Mucosa of stomach (tissue), 1 donor: ENCODE measurements around the gene MIPOL1.
"Not testable (repeated sequence)": the region's sequence is repeated elsewhere in the genome, so short reads cannot be mapped to it uniquely, and the experiment has no call there.

Experiments used
- H3K27me3 ChIP-seq: one replicate; pipeline ENCODE4 v1.7.0; 2013; ENCODE audit warnings: mild to moderate bottlenecking, low read length; ENCODE audit not compliant: control insufficient read depth, insufficient read depth
- H3K36me3 ChIP-seq: one replicate; pipeline ENCODE4 v1.7.0; 2013; ENCODE audit warnings: low read length; ENCODE audit not compliant: control insufficient read depth, insufficient read depth
- H3K4me1 ChIP-seq: one replicate; pipeline ENCODE4 v1.7.0; 2013; ENCODE audit warnings: mild to moderate bottlenecking, low read length; ENCODE audit not compliant: control insufficient read depth, insufficient read depth
- H3K4me3 ChIP-seq: one replicate; pipeline ENCODE4 v1.7.0; 2013; ENCODE audit warnings: low read length
- H3K9ac ChIP-seq: one replicate; pipeline ENCODE4 v1.7.0; 2013; ENCODE audit warnings: mild to moderate bottlenecking, low read length, moderate library complexity
- H3K9me3 ChIP-seq: one replicate; pipeline ENCODE4 v1.7.0; 2013; ENCODE audit warnings: mild to moderate bottlenecking, low read length, moderate library complexity; ENCODE audit not compliant: control insufficient read depth
- donor health status: Pancreatic carcinoma.

The MIPOL1 gene

DNA sequence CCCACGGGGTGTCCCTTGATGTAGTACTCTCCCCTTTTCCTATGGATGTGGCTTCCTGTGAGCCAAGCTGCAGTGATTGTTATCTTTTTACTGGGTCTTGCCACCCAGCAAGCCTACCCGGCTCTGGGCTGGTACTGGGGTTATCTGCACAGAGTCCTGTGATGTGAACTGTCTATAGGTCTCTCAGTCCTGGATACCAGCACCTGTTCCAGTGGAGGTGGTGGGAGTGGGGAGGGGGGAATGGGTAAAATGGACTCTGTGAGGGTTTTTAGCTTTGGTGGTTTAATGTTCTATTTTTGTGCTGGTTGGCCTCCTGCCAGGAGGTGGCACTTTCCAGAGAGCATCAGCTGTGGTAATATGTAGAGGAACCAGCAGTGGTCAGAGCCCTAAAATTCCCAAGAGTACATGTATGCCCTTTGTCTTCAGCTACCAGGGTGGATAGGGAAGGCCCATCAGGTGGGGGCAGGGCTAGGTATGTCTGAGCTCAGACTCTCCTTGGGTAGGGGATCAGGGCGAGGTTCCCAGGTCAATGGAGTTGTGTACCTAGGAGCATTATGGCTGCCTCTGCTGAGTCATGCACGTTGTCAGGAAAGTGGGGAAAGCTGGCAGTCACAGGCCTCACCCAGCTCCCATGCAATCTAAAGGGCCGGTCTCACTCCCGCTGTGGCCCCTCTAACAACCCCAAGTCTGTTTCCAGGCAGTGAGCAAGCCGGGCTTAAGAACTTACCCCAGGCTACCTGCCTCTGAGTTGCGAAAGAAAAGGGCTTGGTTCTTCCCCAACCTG lies 199.6 kb downstream of the MIPOL1 start:
- not testable (repeated sequence) for H3K4me3 ChIP-seq, H3K27me3 ChIP-seq, H3K36me3 ChIP-seq, H3K9ac ChIP-seq, H3K4me1 ChIP-seq, H3K9me3 ChIP-seq

DNA sequence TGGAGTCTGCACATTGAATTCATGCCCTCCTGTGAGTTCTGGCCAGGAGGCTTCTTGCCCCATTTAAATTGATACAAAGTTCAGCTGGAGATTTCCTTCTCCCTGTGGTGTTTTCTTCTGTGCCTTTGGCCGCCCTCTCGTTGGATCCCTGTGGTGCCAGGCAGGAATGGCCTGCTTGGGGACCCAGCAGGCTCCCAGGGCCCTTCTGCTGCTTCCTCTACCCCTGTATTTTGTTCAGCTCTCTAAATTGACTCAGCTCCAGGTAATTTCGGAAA lies 200.1 kb downstream of the MIPOL1 start:
- no peak overlapping the region for H3K9ac ChIP-seq
- no peaks in the 10 kb centered on the region for H3K4me1 ChIP-seq
- no peaks in the 10 kb centered on the region for H3K9me3 ChIP-seq
- no peak overlapping the region for H3K4me3 ChIP-seq
- no peaks in the 10 kb centered on the region for H3K27me3 ChIP-seq
- H3K36me3 ChIP-seq = no peaks in the 10 kb centered on the region

DNA sequence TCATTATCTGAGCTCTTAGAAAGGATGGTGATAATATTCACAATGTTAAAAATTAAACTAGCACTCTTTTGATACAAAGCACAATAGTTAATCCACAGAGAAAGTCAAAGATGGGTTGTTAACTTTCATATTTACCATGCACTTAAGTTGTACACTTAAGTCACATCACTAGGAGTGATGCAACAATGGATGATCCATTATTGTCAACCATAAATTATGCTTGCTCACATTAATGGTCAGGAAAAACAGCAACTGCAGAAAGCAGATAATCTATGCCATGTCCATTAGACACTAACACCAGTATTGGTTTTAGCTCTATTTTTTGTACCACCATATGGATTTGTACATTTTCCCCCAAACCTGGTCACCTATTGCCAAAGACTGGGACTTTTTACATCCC lies 201.8 kb downstream of the MIPOL1 start:
- Histone ChIP-seq H3K4me3 (no peak overlapping the region), H3K4me1 (no peaks in the 10 kb centered on the region), H3K27me3 (no peaks in the 10 kb centered on the region), H3K9ac (no peak overlapping the region), H3K36me3 (no peaks in the 10 kb centered on the region), H3K9me3 (no peaks in the 10 kb centered on the region)

DNA sequence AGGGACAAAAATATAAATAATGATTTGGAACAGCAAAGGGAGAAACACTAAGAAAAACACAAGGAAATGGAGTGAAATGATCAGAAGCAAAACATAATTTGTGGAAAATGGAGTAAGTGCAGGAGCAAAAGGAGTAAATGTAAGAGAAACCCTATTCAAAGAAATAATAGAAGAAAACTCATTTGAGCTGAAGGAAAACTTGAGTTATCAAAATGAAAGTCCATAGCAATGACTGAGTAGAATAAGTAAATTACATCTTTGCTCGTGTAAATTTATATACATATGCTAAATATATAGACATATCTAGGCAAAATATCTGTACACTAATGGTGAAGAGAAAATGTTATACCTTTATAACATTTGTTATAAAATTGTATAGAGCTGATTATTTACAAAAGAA lies 203.4 kb downstream of the MIPOL1 start:
- Histone ChIP-seq H3K4me3 (no peak overlapping the region), H3K36me3 (no peaks in the 10 kb centered on the region), H3K4me1 (no peaks in the 10 kb centered on the region), H3K27me3 (no peaks in the 10 kb centered on the region), H3K9me3 (no peaks in the 10 kb centered on the region), H3K9ac (no peak overlapping the region)

DNA sequence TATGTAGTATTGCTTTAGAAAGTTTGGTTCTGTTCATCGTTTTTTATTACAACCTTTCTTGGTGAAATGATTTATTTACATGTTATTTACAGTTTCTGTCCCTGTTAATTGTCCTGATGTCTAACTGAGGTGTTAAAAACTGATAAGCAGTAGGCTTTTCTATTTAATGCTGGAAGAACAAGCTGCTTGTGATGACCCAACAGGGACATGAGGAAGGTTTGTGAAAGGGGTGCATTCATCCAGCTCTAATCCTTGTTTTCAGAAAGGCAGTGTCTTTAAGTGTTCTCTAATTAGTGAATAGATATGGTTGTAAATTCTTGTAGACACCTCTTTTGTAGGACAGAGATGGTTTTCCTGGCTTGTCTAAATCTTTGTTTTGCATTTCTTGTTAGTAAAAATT lies 205.9 kb downstream of the MIPOL1 start:
- H3K4me3 ChIP-seq = no peak overlapping the region
- H3K9me3 ChIP-seq = no peaks in the 10 kb centered on the region
- no peak overlapping the region for H3K9ac ChIP-seq
- no peaks in the 10 kb centered on the region for H3K27me3 ChIP-seq
- no peaks in the 10 kb centered on the region for H3K36me3 ChIP-seq
- H3K4me1 ChIP-seq = no peaks in the 10 kb centered on the region

DNA sequence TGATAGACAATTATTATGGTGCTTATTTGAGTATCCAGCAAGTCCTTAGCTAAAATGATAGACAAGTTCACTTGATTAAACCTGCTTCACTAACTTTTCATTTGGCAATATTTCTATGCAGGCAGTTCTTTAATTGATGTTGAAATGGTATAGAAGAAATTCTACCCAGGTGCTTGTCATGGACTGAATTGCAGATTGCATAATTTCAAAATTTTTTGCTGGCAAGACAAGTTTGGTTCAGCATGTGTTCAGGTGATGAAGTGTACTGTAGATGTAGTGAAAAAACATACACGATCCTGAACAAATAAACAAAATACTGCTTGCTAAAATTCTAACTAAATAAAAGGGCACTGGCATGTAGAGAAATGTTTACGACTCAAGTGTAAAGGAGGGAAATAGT lies 208.4 kb downstream of the MIPOL1 start:
- Histone ChIP-seq H3K27me3 (no peaks in the 10 kb centered on the region), H3K9me3 (no peaks in the 10 kb centered on the region), H3K4me3 (no peak overlapping the region), H3K36me3 (no peaks in the 10 kb centered on the region), H3K9ac (no peak overlapping the region), H3K4me1 (no peaks in the 10 kb centered on the region)

DNA sequence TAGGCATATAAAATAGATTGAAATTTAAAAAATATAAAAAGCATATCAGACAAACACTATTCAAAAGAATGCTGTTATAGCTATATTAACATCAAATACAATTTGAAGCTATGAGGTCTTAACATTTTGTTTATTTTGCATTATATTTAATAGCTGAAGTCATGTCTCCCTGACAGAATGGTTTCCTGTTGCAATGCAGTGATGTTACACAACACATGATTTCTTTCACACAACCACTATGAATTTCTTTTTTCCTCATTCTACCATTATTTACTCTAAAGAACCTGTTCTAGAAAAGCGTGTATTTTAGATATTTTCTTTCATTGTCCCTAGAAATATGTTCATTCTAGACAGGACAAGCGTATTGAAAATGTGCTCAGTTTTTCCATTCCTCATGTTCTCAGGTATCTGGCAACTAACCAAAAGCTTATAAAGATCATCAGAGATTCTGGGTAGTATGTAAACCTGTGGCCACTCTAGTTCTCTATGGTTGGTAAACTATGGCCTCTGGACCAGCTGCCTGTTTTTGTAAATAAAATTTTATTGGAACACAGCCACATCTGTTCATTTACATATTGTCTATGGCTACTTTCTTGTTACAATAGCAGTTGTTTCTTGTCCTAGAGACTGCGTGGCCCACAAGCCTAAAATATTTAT lies 213.5 kb downstream of the MIPOL1 start:
- Histone ChIP-seq H3K9me3 (no peaks in the 10 kb centered on the region), H3K27me3 (no peaks in the 10 kb centered on the region), H3K4me3 (no peak overlapping the region), H3K36me3 (no peaks in the 10 kb centered on the region), H3K9ac (no peak overlapping the region), H3K4me1 (no peaks in the 10 kb centered on the region)

DNA sequence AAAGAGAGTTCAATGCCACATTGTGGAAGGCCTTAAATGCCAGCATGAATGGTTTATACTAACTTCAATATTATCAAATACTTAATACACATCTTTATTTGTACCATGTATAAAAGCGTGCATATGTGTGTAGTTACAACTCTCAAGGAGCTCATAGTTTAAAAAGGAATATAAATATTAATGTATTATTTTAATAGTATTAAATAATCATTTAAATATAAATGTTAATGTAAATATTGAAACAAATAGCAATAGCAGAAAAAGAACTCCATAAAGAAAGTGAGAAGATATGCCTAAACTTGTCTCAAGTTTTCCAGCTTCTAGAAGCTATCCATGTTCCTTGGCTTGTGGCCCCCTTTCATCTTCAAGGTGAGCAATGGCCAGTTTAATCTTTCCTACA lies 215.3 kb downstream of the MIPOL1 start:
- Histone ChIP-seq H3K27me3 (no peaks in the 10 kb centered on the region), H3K9ac (no peak overlapping the region), H3K9me3 (no peaks in the 10 kb centered on the region), H3K4me1 (no peaks in the 10 kb centered on the region), H3K4me3 (no peak overlapping the region), H3K36me3 (no peaks in the 10 kb centered on the region)

DNA sequence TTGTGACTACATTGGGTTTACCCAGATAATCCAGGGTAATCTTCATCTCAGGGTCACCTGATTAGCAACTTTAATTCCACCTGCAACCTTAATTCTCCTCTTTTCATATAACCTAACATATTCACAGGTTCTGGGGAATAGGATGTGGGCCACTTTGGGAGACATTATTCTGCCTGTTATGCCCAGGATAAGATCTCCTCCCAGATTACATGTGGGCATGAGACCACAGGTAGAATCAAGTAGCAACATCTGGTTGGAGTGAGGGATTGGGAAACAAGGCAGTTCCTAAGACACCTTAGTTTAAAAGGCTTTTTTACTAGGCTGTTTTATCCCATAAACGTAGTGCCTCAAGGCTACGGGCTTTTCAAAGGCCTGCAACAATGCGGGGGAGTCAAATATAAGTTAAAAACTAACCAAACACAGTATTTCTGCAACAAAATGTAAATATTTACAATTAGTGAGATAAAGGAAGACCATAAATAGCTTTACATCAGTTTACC lies 215.8 kb downstream of the MIPOL1 start:
- H3K4me3 ChIP-seq = no peak overlapping the region
- no peaks in the 10 kb centered on the region for H3K27me3 ChIP-seq
- H3K4me1 ChIP-seq = no peaks in the 10 kb centered on the region
- H3K36me3 ChIP-seq = no peaks in the 10 kb centered on the region
- H3K9me3 ChIP-seq = no peaks in the 10 kb centered on the region
- H3K9ac ChIP-seq = no peak overlapping the region

DNA sequence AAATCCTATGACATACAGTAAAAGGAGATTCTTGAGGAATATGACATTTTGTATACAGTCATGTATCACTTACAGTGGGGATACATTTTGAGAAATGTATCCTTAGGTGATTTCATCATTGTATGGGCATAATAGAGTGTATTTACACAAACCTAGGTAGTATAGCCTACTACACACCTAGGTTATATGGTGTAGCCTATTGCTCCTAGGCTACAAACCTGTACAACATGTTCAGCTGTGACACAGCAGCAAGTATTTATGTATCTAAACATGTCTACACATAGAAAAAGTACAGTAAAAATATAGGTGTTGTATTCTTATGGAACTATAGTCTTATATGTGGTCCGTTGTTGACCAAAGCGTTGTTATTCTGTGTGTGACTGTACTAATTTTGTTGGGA lies 218.5 kb downstream of the MIPOL1 start:
- Histone ChIP-seq H3K27me3 (no peaks in the 10 kb centered on the region), H3K9ac (no peak overlapping the region), H3K9me3 (no peaks in the 10 kb centered on the region), H3K4me3 (no peak overlapping the region), H3K4me1 (no peaks in the 10 kb centered on the region), H3K36me3 (no peaks in the 10 kb centered on the region)

DNA sequence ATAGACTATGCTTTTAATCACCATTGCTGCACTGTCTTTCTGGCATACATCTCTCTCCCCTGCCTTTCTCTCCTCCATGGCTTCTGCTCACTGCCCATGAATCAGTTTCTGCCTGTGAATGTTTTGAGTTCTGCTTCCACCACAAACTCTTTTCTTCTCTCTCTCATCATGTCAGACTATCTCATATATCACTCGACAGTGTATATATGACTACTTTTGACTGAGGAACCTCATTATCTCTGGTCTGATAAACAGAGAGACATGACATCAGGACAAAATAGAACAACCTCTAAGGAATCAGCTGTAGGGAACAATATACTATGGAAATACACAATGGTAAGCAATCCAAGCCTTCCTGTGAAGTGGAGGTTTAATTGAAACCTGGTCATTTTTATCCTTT lies 219.4 kb downstream of the MIPOL1 start:
- Histone ChIP-seq H3K9me3 (no peaks in the 10 kb centered on the region), H3K36me3 (no peaks in the 10 kb centered on the region), H3K9ac (no peak overlapping the region), H3K27me3 (no peaks in the 10 kb centered on the region), H3K4me3 (no peak overlapping the region), H3K4me1 (no peaks in the 10 kb centered on the region)

DNA sequence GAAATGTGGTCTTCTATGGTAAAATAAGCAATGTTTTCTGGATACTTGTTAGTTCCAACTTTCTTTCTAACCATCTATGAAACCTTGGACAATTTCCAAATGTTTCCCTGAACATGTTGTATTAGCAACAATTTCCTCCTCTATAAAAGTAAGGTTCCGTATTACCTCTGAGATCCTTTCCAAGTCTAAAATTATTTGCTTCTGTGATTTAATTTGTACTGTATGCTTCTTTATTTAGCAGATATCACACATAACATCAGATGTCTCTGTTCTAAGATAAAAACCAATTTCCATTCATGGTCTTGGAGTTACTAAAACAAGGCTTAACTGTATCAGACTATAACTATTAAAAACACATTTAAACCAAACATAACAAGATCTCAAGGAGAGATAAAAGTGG lies 220.1 kb downstream of the MIPOL1 start:
- H3K4me1 ChIP-seq = no peaks in the 10 kb centered on the region
- H3K9me3 ChIP-seq = no peaks in the 10 kb centered on the region
- H3K4me3 ChIP-seq = no peak overlapping the region
- no peaks in the 10 kb centered on the region for H3K36me3 ChIP-seq
- H3K9ac ChIP-seq = no peak overlapping the region
- H3K27me3 ChIP-seq = no peaks in the 10 kb centered on the region
